Measurements from ENCODE around the gene NAALADL2. TPM values are rescaled to one million over a fixed set of nuclear protein-coding genes. Genes with fewer than 3 reads are reported as not detected.

The NAALADL2 gene
- total RNA-seq, 1 donor from 2014 or later, result 2.4 TPM

- ATAC-seq, result peak; percentile 92
Observed at GRCh38 chr3:174891524-174892203, 32.5 kb downstream of the NAALADL2 start.

GRCh38 chr3:174907027-174907426 lies 47.9 kb downstream of the NAALADL2 start:
- no peak for ATAC-seq

GRCh38 chr3:174907628-174908407 lies 48.7 kb downstream of the NAALADL2 start:
- ATAC-seq, result no peak

GRCh38 chr3:174931473-174932353 lies 72.6 kb downstream of the NAALADL2 start:
- no peak for ATAC-seq

- no peak for ATAC-seq
Observed at GRCh38 chr3:174936590-174936989, 77.5 kb downstream of the NAALADL2 start.

GRCh38 chr3:174937478-174937877 lies 78.3 kb downstream of the NAALADL2 start:
- no peak for ATAC-seq

- ATAC-seq, result no peak
Observed at GRCh38 chr3:174938102-174938501, 79.0 kb downstream of the NAALADL2 start.

GRCh38 chr3:174940151-174940550 lies 81.0 kb downstream of the NAALADL2 start:
- ATAC-seq, result no peak

GRCh38 chr3:174945276-174945675 lies 86.1 kb downstream of the NAALADL2 start:
- no peak for ATAC-seq

GRCh38 chr3:174945951-174946350 lies 86.8 kb downstream of the NAALADL2 start:
- no peak for ATAC-seq

- no peak for ATAC-seq
Observed at GRCh38 chr3:174949523-174949922, 90.4 kb downstream of the NAALADL2 start.

- no peak for ATAC-seq
Observed at GRCh38 chr3:174951034-174951433, 91.9 kb downstream of the NAALADL2 start.

GRCh38 chr3:174951498-174952005 lies 92.4 kb downstream of the NAALADL2 start:
- no peak for ATAC-seq

- no peak for ATAC-seq
Observed at GRCh38 chr3:174953068-174953467, 93.9 kb downstream of the NAALADL2 start.

- ATAC-seq, result peak; percentile 55
Observed at GRCh38 chr3:174955513-174956016, 96.4 kb downstream of the NAALADL2 start.

GRCh38 chr3:174957081-174957480 lies 97.9 kb downstream of the NAALADL2 start:
- no peak for ATAC-seq

GRCh38 chr3:174957551-174958001 lies 98.4 kb downstream of the NAALADL2 start:
- no peak for ATAC-seq

- no peak for ATAC-seq
Observed at GRCh38 chr3:174958671-174959328, 99.7 kb downstream of the NAALADL2 start.

GRCh38 chr3:174959556-174960065 lies 100.5 kb downstream of the NAALADL2 start:
- no peak for ATAC-seq

- ATAC-seq, result no peak
Observed at GRCh38 chr3:174960898-174961297, 101.8 kb downstream of the NAALADL2 start.

- peak; percentile 100 for ATAC-seq
Observed at GRCh38 chr3:174973465-174973864, 114.3 kb downstream of the NAALADL2 start.

- no peak for ATAC-seq
Observed at GRCh38 chr3:174986685-174987084, 127.6 kb downstream of the NAALADL2 start.

All from esophagus mucosa (tissue), 1 donor.